HG03095 (cell line): ENCODE results near the gene FTCD.
"Not testable (repeated sequence)": the region's sequence is repeated elsewhere in the genome, so short reads cannot be mapped to it uniquely, and the experiment has no call there.

Experiments used
- ATAC-seq: cut with Tn5 transposase; IDR thresholded peaks from one replicate; pipeline ENCODE4 v1.9.1; 2021; ENCODE audit warnings: moderate library complexity; ENCODE audit not compliant: unreplicated experiment

Gene FTCD

DNA sequence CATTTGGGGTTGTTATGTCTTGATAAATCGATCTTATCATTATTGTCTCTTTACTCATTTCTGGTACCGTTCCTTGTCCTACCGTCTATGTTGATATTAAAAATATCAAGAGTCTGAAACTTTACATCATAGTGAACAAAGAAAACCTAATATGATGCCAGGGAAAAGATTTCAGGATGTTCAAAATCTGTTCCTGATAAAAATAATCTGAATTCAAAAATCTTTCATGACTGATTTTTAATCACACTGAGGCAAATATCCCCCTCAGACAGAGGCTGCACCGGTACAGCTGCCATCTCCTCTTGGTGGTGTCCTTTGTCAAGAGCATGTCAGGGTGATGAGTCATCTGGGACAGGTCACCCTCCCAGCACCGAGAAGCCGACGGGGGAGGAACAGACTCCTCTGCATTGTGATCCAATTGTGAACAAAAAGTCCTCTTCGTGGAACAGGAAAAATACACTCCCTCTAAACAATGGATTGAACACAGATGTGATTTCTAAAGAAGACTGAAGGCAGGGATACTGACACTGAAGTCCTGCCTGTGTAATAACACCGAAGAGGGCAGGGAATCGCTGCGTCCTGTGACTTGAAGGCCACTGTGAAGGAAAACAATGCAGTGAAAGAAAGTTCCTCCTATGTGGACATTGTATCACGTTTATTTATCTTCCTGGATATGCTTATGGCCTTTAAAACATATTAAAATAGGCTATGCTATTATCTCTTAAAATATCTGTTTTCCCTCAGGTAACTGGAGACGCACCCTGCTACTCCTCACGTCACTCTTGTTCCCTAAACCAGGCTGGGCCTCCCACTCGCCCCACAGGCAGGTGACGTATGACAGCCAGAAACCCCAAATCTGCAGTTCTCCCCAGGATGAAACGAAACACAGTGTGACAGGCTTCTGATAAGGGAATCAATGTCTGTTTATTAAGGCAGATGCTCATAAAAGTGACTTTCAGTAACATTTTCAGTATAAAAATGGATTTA, 33.1 kb upstream of the FTCD start:
- ATAC-seq, result no peak

DNA sequence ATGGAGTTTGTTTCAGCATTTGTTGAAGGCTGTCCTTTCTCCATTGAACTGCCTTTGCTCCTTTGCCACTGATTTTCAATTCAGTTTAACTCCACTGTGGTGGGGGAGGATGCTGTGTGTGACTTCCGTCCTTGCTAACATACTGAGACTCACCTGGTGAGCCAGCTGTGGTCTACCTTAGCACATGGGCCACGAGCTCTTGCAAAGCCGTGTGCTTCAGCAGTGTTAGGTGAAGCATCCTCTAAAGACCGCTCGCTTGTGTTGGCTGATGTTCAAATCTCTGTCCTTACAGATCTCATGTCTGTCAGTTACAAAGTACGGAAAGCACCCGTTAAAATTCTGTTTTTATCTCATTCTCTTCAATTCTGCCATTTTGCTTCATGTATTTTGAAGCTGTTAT, 32.4 kb upstream of the FTCD start:
- no peak for ATAC-seq

- ATAC-seq, result no peak
These were observed 31.9 kb upstream of the FTCD start for GRCh38 chr21:46187261-46187660.

DNA sequence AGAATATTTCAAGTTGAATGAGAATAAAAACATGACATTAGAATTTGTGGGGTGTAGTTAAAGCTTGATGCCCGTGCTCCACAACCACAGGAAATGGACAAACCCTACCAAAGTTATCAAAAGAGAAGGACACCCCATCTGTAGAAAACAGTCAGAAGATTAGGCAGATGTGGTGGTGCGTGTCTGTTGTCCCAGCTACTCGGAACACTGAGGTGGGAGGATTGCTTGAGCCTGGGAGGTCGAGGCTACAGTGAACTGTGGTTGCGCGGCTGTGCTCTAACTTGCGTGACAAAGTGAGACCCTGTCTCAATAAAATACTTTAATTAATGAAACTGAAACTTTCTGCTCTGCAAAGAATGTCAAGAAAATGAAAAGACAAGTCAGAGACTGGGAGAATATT, 30.3 kb upstream of the FTCD start:
- ATAC-seq, result no peak

- ATAC-seq, result peak; percentile 50
These were observed 29.5 kb upstream of the FTCD start for GRCh38 chr21:46184625-46185555.

GRCh38 chr21:46183910-46184624, 28.7 kb upstream of the FTCD start, which contains the start of gene SPATC1L:
TSS of gene SPATC1L (minus strand) at chr21:46184459. CDS start at chr21:46182816, 1,643 bp downstream.
- ATAC-seq, result peak; percentile 59

DNA sequence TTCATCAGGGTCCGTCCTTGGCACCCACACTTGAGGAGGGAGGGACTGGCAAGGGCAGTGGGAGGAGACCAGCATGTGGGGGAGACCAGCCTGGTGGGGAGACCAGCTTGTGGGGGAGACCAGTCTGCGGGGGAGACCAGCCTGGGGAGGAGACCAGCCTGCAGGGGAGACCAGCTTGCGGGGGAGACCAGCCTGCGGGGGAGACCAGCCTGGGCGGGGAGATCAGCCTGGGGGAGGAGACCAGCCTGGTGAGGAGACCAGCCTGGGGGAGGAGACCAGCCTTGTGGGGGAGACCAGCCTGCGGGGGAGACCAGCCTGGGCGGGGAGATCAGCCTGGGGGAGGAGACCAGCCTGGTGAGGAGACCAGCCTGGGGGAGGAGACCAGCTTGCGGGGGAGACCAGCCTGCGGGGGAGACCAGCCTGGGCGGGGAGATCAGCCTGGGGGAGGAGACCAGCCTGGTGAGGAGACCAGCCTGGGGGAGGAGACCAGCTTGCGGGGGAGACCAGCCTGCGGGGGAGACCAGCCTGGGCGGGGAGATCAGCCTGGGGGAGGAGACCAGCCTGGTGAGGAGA, 28.0 kb upstream of the FTCD start:
- not testable (repeated sequence) for ATAC-seq

DNA sequence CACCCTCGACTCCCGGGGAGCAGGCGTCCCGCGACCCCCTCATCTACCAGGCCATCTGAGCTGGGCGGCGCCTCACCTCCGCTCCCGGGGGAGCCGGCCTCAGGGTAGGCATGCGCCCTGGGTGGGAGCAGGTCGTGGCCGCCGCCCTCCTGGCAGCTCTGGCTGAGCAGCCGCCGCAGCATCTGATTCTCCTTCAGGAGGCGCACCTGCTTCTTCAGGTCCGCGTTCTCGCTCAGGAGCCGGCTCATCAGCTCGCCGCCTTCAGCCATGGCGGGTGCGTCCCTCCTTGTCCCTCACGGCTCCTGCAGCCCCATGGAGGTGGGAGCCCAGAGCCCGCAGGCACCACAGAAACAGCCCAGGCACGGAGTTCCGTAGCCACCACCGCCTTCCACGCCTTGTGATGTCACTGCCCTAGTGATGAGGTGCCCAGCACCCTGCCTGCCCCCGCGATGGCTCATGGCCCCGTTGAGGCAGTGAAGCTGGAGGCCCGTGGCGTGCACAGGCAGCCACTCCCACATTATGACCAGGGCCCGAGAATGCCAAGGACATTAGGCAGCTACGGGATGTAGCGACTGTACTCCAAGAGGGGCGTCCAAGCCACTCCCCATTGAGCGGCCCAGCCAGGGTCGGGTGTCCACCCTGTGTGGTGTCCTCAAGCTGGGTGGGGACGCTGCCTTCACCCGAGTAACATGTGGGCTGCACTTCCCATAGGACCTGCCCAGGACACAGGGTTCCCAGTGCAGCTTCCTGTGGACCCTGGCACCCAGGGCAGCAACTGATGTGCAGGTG, 27.4 kb upstream of the FTCD start:
- no peak for ATAC-seq

- ATAC-seq, result no peak
These were observed 26.7 kb upstream of the FTCD start for GRCh38 chr21:46181953-46182547.

GRCh38 chr21:46181436-46181835, 26.1 kb upstream of the FTCD start:
- ATAC-seq, result no peak

GRCh38 chr21:46180778-46181391, 25.5 kb upstream of the FTCD start:
- ATAC-seq, result no peak

DNA sequence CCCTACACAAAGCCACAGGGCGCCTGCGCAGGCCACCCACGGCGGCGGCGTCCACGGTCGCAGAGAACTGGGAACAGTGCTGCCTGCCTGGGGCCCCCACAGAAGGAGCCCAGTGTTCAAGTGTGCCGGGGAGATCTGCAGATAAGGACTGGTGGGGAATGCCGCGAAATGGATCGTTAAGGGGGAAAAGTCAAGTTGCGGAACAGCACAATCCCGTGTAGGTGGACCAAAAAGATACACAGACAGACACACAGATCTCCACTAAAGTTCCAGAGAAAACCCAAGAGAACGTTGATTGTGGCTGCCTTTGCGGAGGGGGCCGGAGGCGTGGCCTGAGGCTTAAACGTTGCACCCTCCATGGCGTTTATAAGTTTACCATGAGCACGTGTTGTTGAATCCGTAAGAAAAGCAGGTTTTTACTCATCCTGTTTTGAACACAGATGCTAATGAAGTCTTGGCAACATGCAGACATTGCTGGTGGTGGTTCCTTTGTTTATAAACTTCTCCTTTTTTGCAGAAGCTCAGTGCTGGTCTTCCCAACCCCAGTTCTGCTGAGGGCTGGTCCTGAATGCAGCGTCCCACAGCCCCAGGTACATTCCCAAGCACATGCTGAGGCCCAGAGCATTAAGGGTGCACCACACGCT, 24.8 kb upstream of the FTCD start:
- ATAC-seq, result no peak

- ATAC-seq, result no peak
These were observed 24.3 kb upstream of the FTCD start for GRCh38 chr21:46179708-46180078.

GRCh38 chr21:46178961-46179360, 23.6 kb upstream of the FTCD start:
- ATAC-seq, result no peak

DNA sequence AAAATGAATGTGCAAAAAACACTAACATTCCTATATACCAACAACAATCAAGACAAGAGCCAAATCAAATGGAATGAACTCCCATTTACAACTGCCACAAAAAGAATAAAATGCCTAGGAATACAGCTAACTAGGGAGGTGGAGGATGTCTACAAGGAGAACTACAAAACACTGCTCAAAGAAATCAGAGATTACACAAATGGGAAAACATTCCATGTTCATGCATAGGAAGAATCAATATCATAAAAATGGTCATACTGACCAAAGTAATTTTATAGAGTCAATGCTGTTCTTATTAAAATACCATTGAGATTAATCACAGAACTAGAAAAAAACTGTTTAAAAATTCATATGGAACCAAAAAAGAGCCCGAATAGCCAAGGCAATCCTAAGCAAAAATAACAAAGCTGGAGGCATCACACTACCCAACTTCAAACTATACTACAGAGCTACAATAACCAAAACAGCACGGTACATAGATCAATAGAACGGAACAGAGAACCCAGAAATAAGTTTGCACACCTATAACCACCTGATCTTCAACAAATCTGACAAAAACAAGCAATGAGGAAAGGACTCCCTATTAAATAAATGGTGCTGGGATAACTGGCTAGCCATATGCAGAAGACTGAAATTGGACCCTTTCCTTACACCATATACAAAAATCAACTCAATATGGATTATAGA, 21.2 kb upstream of the FTCD start:
- ATAC-seq, result not testable (repeated sequence)

DNA sequence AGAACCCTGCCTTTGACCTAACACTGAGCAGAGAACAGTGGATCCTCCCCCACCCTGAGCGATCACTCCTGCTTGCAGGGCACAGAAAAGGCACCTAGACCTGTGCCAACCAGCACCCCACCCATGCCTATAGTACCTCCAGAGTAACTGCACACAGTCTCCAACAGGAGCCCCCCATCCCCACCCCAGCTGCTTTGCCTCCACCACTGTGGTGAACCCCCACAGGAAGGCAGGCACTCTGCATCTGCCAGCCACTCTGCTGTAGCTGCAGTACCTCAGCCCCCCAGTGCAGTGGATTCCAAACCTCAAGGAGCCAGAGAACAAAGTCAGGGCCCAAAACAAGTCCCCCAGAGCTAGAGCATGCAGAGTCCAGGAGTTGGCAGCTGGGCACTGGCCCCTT, 18.2 kb upstream of the FTCD start:
- ATAC-seq, result no peak

GRCh38 chr21:46172863-46173528, 17.6 kb upstream of the FTCD start:
- ATAC-seq, result no peak
